HEK293 (cell line): ENCODE results near the gene CRYBA2.

Source experiments
- CTCF ChIA-PET: fragments of 350-600 bp; formaldehyde crosslinking; extraction: SDS; loops from one replicate; lab custom pipeline; 2021; ENCODE audit warnings: antibody characterized with exemption; lab: Yijun Ruan, JAX
- POLR2A ChIA-PET: fragments of 300-600 bp; formaldehyde crosslinking; extraction: SDS; loops from one replicate; lab custom pipeline; 2020; ENCODE audit warnings: antibody characterized with exemption, inconsistent platforms; lab: Yijun Ruan, JAX
- H3K27ac ChIP-seq: fragments of 200-500 bp; sonication (Bioruptor generic); 2 replicates; pipeline ENCODE4 v1.5.1; 2014; ENCODE audit warnings: low read depth, low read length, control low read depth, inconsistent platforms; ENCODE audit errors: extremely low read depth
- H3K36me3 ChIP-seq, 2 experiments: fragments of 200-500 bp in 1 of 2; sonication (Bioruptor generic) in 1 of 2; 1 replicate in 1 of 2; 2 replicates in 1 of 2; pipeline ENCODE4 v1.5.1; 2014 to 2017; ENCODE audit warnings: inconsistent platforms in 2 of 2, low read length in 2 of 2; ENCODE audit not compliant: control insufficient read depth in 2 of 2, insufficient read depth in 1 of 2
- H3K4me1 ChIP-seq: fragments of 200-500 bp; sonication (Bioruptor generic); 2 replicates; pipeline ENCODE4 v1.5.1; 2014; ENCODE audit warnings: mild to moderate bottlenecking, low read length, inconsistent platforms; ENCODE audit not compliant: control insufficient read depth, insufficient read depth
- H3K4me3 ChIP-seq: 2 replicates; pipeline ENCODE4 v1.5.1; 2011; ENCODE audit warnings: low read depth, mild to moderate bottlenecking, control low read depth, low read length, moderate library complexity
- H3K9me3 ChIP-seq: fragments of 200-500 bp; sonication (Bioruptor generic); 2 replicates; pipeline ENCODE4 v1.5.1; 2014; ENCODE audit warnings: low read depth, low read length, inconsistent platforms; ENCODE audit not compliant: control insufficient read depth, insufficient read depth
- ATF2 ChIP-seq: fragments of 450-650 bp; formaldehyde crosslinking; IDR thresholded peaks from 2 replicates; pipeline ENCODE4 v1.5.1; 2016; ENCODE audit warnings: missing biosample characterization, missing genetic modification characterization, low read depth
- CTCF ChIP-seq: fragments of 450-650 bp; formaldehyde crosslinking; IDR thresholded peaks from 2 replicates; pipeline ENCODE4 v1.5.1; 2016; ENCODE audit warnings: missing biosample characterization, missing genetic modification characterization
- GLIS1 ChIP-seq: fragments of 450-650 bp; formaldehyde crosslinking; IDR thresholded peaks from 2 replicates; pipeline ENCODE4 v1.5.1; 2016; ENCODE audit warnings: missing biosample characterization, missing genetic modification characterization
- HOXC10 ChIP-seq: sonication (generic); formaldehyde crosslinking; IDR thresholded peaks from 2 replicates; pipeline ENCODE4 v1.8.1; 2023; ENCODE audit warnings: mild to moderate bottlenecking, missing genetic modification reagents
- MYNN ChIP-seq: fragments of 450-650 bp; formaldehyde crosslinking; IDR thresholded peaks from 2 replicates; pipeline ENCODE4 v1.5.1; 2016; ENCODE audit warnings: missing biosample characterization, missing genetic modification characterization, borderline replicate concordance
- ZBTB26 ChIP-seq: fragments of 450-650 bp; formaldehyde crosslinking; optimal IDR thresholded peaks from 2 replicates; pipeline ENCODE3; 2016; ENCODE audit warnings: missing biosample characterization, mild to moderate bottlenecking, missing genetic modification characterization
- ZBTB44 ChIP-seq: fragments of 450-650 bp; IDR thresholded peaks from 2 replicates; pipeline ENCODE4 v1.5.1; 2018; ENCODE audit warnings: missing biosample characterization, mild to moderate bottlenecking, missing genetic modification characterization
- ZIC2 ChIP-seq: fragments of 450-650 bp; formaldehyde crosslinking; IDR thresholded peaks from 2 replicates; pipeline ENCODE4 v1.5.1; 2016; ENCODE audit warnings: missing biosample characterization, missing genetic modification characterization
- ZNF133 ChIP-seq: fragments of 450-650 bp; formaldehyde crosslinking; IDR thresholded peaks from 2 replicates; pipeline ENCODE4 v1.5.1; 2016; ENCODE audit warnings: missing biosample characterization, missing genetic modification characterization
- ZNF169 ChIP-seq: fragments of 450-650 bp; formaldehyde crosslinking; IDR thresholded peaks from 2 replicates; pipeline ENCODE4 v1.5.1; 2016; ENCODE audit warnings: missing biosample characterization, missing genetic modification characterization
- ZNF24 ChIP-seq: fragments of 450-650 bp; formaldehyde crosslinking; IDR thresholded peaks from 2 replicates; pipeline ENCODE4 v1.5.1; 2016; ENCODE audit warnings: missing biosample characterization, missing genetic modification characterization
- ZNF266 ChIP-seq: fragments of 450-650 bp; formaldehyde crosslinking; IDR thresholded peaks from 2 replicates; pipeline ENCODE4 v1.5.1; 2016; ENCODE audit warnings: missing biosample characterization, missing genetic modification characterization, low read depth
- ZNF324 ChIP-seq: fragments of 450-650 bp; formaldehyde crosslinking; IDR thresholded peaks from 2 replicates; pipeline ENCODE4 v1.5.1; 2016; ENCODE audit warnings: missing biosample characterization, missing genetic modification characterization
- ZNF341 ChIP-seq: fragments of 450-650 bp; formaldehyde crosslinking; IDR thresholded peaks from 2 replicates; pipeline ENCODE4; 2016; ENCODE audit warnings: low read depth, missing biosample characterization, missing genetic modification characterization
- ZNF362 ChIP-seq: fragments of 450-650 bp; formaldehyde crosslinking; IDR thresholded peaks from 2 replicates; pipeline ENCODE4 v1.5.1; 2016; ENCODE audit warnings: missing biosample characterization, missing genetic modification characterization
- ZNF514 ChIP-seq: fragments of 450-650 bp; formaldehyde crosslinking; IDR thresholded peaks from 2 replicates; pipeline ENCODE4 v1.5.1; 2016; ENCODE audit warnings: missing biosample characterization, missing genetic modification characterization
- ZNF518A ChIP-seq: fragments of 450-650 bp; formaldehyde crosslinking; conservative IDR thresholded peaks from 2 replicates; pipeline ENCODE4 v1.5.1; 2016; ENCODE audit warnings: low read depth, missing biosample characterization, missing genetic modification characterization
- ZNF529 ChIP-seq: fragments of 450-650 bp; formaldehyde crosslinking; IDR thresholded peaks from 2 replicates; pipeline ENCODE4 v1.5.1; 2017; ENCODE audit warnings: missing genetic modification characterization, missing biosample characterization; ENCODE audit not compliant: insufficient replicate concordance
- ZNF600 ChIP-seq: fragments of 450-650 bp; formaldehyde crosslinking; IDR thresholded peaks from 2 replicates; pipeline ENCODE4 v1.5.1; 2016; ENCODE audit warnings: missing biosample characterization, missing genetic modification characterization
- ZNF654 ChIP-seq: fragments of 450-650 bp; formaldehyde crosslinking; IDR thresholded peaks from 2 replicates; pipeline ENCODE4 v1.5.1; 2016; ENCODE audit warnings: low read depth, missing biosample characterization, missing genetic modification characterization
- ZSCAN30 ChIP-seq: fragments of 450-650 bp; IDR thresholded peaks from 2 replicates; pipeline ENCODE4 v1.5.1; 2018; ENCODE audit warnings: missing biosample characterization, mild to moderate bottlenecking, missing genetic modification characterization, moderate library complexity

Gene CRYBA2

GRCh38 chr2:219016721-219017120 is 23.5 kb upstream of the CRYBA2 start (continued):
- TF ChIP-seq ZNF518A (tag by site-specific recombination) (no peak), ZNF266 (no peak), HOXC10 (no peak), ZNF169 (tag by site-specific recombination) (no peak), ZNF133 (tag by site-specific recombination) (no peak), ZNF529 (no peak)

GRCh38 chr2:219010873-219011272 is 17.7 kb upstream of the CRYBA2 start:
- Histone ChIP-seq H3K4me3 (no peak overlapping the region), H3K9me3 (no peaks in the 10 kb centered on the region), H3K27ac (no peak overlapping the region), H3K36me3 (no peaks in the 10 kb centered on the region), H3K4me1 (no peaks in the 10 kb centered on the region)
- ChIA-PET POLR2A (no interaction called here), CTCF (interaction anchor here (0.6 to 3.3 kb wide), 18 partner anchors 8 to 514 kb away, joined by 3 to 17 read pairs (median 4); no protein-coding TSS in a partner anchor)
- TF ChIP-seq ZNF529 = no peak
- TF ChIP-seq ATF2 = peak; percentile 77
- TF ChIP-seq ZNF362 (tag by site-specific recombination) = peak; percentile 49; the same call in 1 of the 2 replicates
- no peak for TF ChIP-seq ZSCAN30 (tag by site-specific recombination)
- peak; percentile 90 for TF ChIP-seq ZIC2 (tag by site-specific recombination)
- TF ChIP-seq MYNN = no peak
- peak; percentile 81 for TF ChIP-seq GLIS1 (tag by site-specific recombination)

GRCh38 chr2:219010162-219010756 is 17.0 kb upstream of the CRYBA2 start:
- H3K9me3 ChIP-seq = no peaks in the 10 kb centered on the region
- ChIA-PET CTCF (interaction anchor here (0.6 to 3.3 kb wide), 16 partner anchors 8 to 602 kb away, joined by 3 to 17 read pairs (median 4); no protein-coding TSS in a partner anchor), POLR2A (no interaction called here)
- H3K4me1 ChIP-seq = no peaks in the 10 kb centered on the region
- H3K27ac ChIP-seq = no peak overlapping the region
- H3K4me3 ChIP-seq = no peak overlapping the region
- H3K36me3 ChIP-seq = no peaks in the 10 kb centered on the region
- no peak for TF ChIP-seq ZNF24 (tag by site-specific recombination)
- TF ChIP-seq ZIC2 (tag by site-specific recombination) = no peak
- TF ChIP-seq ZNF600 (tag by site-specific recombination) = 0 out of 2 replicates have a peak, but pooled peaks have one; percentile 11
- TF ChIP-seq ZNF324 = no peak
- TF ChIP-seq ZNF529 = no peak
- no peak for TF ChIP-seq ZBTB26 (tag by site-specific recombination)
- TF ChIP-seq CTCF (tag by site-specific recombination) = peak; percentile 79
- no peak for TF ChIP-seq ZBTB44 (tag by site-specific recombination)
- TF ChIP-seq ZNF514 = no peak
- peak; percentile 53 for TF ChIP-seq ZNF654 (tag by site-specific recombination)
- no peak for TF ChIP-seq ZNF341 (tag by site-specific recombination)
